Stimulated activated CD4-positive, alpha-beta T cell treated with anti-CD3 and anti-CD28 coated beads, Interleukin-1b, Interleukin-23, amount 100 ng/mL, for 4 hours (primary cell): ENCODE data around the gene ZNF77.
"Not testable (repeated sequence)": the region's sequence is repeated elsewhere in the genome, so short reads cannot be mapped to it uniquely, and the experiment has no call there.

Source experiments
- DNase-seq, 2 donors: peaks; one replicate each; pipeline ENCODE4 v3.0.0-alpha.2; 2020; ENCODE audit warnings: low read depth in 2 of 2

Gene ZNF77

GRCh38 chr19:2917275-2918184 lies 27.2 kb downstream of the ZNF77 start:
- no peak for DNase-seq

- DNase-seq: no peak
Observed at GRCh38 chr19:2912306-2912705, 32.5 kb downstream of the ZNF77 start.

GRCh38 chr19:2906631-2907195 lies 38.1 kb downstream of the ZNF77 start:
- no peak for DNase-seq

GRCh38 chr19:2905918-2906519 lies 38.8 kb downstream of the ZNF77 start:
- DNase-seq: no peak

GRCh38 chr19:2903326-2903725 lies 41.4 kb downstream of the ZNF77 start:
- DNase-seq: not testable (repeated sequence)

- no peak for DNase-seq
Observed at GRCh38 chr19:2902590-2903218, 42.1 kb downstream of the ZNF77 start.

- DNase-seq: peak; percentile 96
Observed at GRCh38 chr19:2900296-2901252, 44.2 kb downstream of the ZNF77 start, which contains the start of gene ZNF57. ZNF57 (plus strand) TSS chr19:2900928; CDS start chr19:2901046, 118 bp downstream.

- DNase-seq: no peak
Observed at GRCh38 chr19:2896694-2897093, 48.1 kb downstream of the ZNF77 start.

- DNase-seq: not testable (repeated sequence)
Observed at GRCh38 chr19:2890531-2890930, 54.2 kb downstream of the ZNF77 start.

- DNase-seq: peak in 1 of 2 donors; percentile 53
Observed at GRCh38 chr19:2888731-2889224, 56.0 kb downstream of the ZNF77 start.

- no peak for DNase-seq
Observed at GRCh38 chr19:2887391-2887914, 57.3 kb downstream of the ZNF77 start.

GRCh38 chr19:2885736-2886135 lies 59.0 kb downstream of the ZNF77 start:
- DNase-seq: no peak

- no peak for DNase-seq
Observed at GRCh38 chr19:2883686-2884439, 60.9 kb downstream of the ZNF77 start.
